ENCODE results near the gene DNMT3B. TPM values are rescaled to one million over a fixed set of nuclear protein-coding genes. Genes with fewer than 3 reads are reported as not detected.

The DNMT3B gene
- total and polyA plus RNA-seq, 9 of the 15 experiments (the other 6 are each of a cell fraction or from before 2014, with no cell fraction given), result 9.3 to 74.8 (median 49.1) TPM

DNA sequence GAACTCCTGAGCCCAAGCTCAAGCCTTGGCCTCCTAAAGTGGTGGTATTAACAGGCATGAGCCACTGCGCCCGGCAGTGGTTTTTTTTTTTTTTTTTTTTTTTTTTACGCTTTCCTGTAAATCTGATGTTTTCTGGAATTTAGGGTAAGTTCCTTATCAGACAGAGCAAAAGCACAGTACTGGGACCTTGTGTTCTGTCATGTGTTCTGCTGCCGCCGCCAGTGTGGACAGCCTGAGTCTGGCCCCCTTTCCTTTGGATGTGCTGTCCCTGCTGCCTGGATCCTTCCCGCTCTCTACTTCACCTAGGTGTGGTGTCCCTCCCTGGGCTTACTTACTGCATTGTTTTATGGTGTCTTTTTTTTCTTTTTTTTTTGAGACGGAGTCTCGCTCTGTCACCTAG lies 11.7 kb downstream of the DNMT3B start:
- H3K27me3 ChIP-seq (ENCODE audit: control insufficient read depth in 2 of 2, insufficient read depth in 2 of 2, low read length in 2 of 2), result no peaks in the 10 kb centered on the region
- FAIRE-seq, result no peak
- H4K20me1 ChIP-seq (replicated peaks; ENCODE audit: control insufficient read depth, insufficient read depth, low read length), result peaks cover 25% of the 10 kb centered on the region
- WGBS (ENCODE audit: insufficient coverage, low coverage, missing lambda C conversion rate), result 46% methylated on average over 4 of the region's 8 CpGs
- no peak overlapping the region for H2AFZ ChIP-seq (ENCODE audit: low read depth, low read length)
- H3K4me2 ChIP-seq (ENCODE audit: insufficient read depth, low read length), result no peak overlapping the region
- no peaks in the 10 kb centered on the region for H3K9me3 ChIP-seq (replicated peaks; ENCODE audit: control insufficient read depth, insufficient read depth, low read depth, low read length)
- peak in 1 of 4 experiments; percentile 46 for DNase-seq (ENCODE audit: extremely low read depth in 1 of 4, low spot score in 3 of 4)
- peak; percentile 25; the same call in 1 of the 3 replicates for ATAC-seq
- no peak overlapping the region for H3K4me3 ChIP-seq
- peaks cover 89% of the 10 kb centered on the region for H3K79me2 ChIP-seq (ENCODE audit: control insufficient read depth, insufficient read depth, low read length)
- intact Hi-C loops (cut with micrococcal nuclease), result no loop called here
- ChIA-PET CTCF (ENCODE audit: low intra/inter-chr PET ratio) (no interaction called here), POLR2A (interaction anchor here (0.6 to 0.8 kb wide), 2 partner anchors 9 to 18 kb away, joined by 3 to 4 read pairs; no protein-coding TSS in a partner anchor)
- peak overlapping the region in 1 of 2 experiments; percentile 8; a peak in 1 of 4 replicates for H3K9ac ChIP-seq (ENCODE audit: insufficient read depth in 1 of 2, low read depth in 2 of 2, low read length in 2 of 2)
- no peak overlapping the region for H3K27ac ChIP-seq (ENCODE audit: extremely low read depth, low read depth, low read length)
- in situ Hi-C loops (cut with MboI), result loop anchor here (10.0 kb wide), 1 partner anchor 259 kb away; no protein-coding TSS in a partner anchor
- peaks cover 63% of the 10 kb centered on the region for H3K36me3 ChIP-seq (ENCODE audit: control insufficient read depth, insufficient read depth, low read length)
- peaks cover 13 to 24% of the 10 kb centered on the region in 2 experiments; a peak in 4 of 5 replicates for H3K4me1 ChIP-seq (replicated peaks in 1 of 2; ENCODE audit: control insufficient read depth in 2 of 2, insufficient read depth in 2 of 2, low read length in 2 of 2)
- H3K9me1 ChIP-seq (ENCODE audit: control insufficient read depth, insufficient read depth, low read length), result peaks cover 4% of the 10 kb centered on the region
- no TSS peak for BruUV-seq (replicated peaks)
- TF ChIP-seq FOXP1 (CRISPR knock-in tag; IDR thresholded peaks at IDR 0.05), result no peak
- no peak for TF ChIP-seq ZNF146 (CRISPR knock-in tag; IDR thresholded peaks at IDR 0.05; ENCODE audit: unreplicated experiment)
- TF ChIP-seq, protein P1, sequence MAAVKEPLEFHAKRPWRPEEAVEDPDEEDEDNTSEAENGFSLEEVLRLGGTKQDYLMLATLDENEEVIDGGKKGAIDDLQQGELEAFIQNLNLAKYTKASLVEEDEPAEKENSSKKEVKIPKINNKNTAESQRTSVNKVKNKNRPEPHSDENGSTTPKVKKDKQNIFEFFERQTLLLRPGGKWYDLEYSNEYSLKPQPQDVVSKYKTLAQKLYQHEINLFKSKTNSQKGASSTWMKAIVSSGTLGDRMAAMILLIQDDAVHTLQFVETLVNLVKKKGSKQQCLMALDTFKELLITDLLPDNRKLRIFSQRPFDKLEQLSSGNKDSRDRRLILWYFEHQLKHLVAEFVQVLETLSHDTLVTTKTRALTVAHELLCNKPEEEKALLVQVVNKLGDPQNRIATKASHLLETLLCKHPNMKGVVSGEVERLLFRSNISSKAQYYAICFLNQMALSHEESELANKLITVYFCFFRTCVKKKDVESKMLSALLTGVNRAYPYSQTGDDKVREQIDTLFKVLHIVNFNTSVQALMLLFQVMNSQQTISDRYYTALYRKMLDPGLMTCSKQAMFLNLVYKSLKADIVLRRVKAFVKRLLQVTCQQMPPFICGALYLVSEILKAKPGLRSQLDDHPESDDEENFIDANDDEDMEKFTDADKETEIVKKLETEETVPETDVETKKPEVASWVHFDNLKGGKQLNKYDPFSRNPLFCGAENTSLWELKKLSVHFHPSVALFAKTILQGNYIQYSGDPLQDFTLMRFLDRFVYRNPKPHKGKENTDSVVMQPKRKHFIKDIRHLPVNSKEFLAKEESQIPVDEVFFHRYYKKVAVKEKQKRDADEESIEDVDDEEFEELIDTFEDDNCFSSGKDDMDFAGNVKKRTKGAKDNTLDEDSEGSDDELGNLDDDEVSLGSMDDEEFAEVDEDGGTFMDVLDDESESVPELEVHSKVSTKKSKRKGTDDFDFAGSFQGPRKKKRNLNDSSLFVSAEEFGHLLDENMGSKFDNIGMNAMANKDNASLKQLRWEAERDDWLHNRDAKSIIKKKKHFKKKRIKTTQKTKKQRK (IDR thresholded peaks at IDR 0.05; ENCODE audit: borderline replicate concordance, low read depth, low read length), result no peak
- TF ChIP-seq, protein P2, sequence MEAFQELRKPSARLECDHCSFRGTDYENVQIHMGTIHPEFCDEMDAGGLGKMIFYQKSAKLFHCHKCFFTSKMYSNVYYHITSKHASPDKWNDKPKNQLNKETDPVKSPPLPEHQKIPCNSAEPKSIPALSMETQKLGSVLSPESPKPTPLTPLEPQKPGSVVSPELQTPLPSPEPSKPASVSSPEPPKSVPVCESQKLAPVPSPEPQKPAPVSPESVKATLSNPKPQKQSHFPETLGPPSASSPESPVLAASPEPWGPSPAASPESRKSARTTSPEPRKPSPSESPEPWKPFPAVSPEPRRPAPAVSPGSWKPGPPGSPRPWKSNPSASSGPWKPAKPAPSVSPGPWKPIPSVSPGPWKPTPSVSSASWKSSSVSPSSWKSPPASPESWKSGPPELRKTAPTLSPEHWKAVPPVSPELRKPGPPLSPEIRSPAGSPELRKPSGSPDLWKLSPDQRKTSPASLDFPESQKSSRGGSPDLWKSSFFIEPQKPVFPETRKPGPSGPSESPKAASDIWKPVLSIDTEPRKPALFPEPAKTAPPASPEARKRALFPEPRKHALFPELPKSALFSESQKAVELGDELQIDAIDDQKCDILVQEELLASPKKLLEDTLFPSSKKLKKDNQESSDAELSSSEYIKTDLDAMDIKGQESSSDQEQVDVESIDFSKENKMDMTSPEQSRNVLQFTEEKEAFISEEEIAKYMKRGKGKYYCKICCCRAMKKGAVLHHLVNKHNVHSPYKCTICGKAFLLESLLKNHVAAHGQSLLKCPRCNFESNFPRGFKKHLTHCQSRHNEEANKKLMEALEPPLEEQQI (IDR thresholded peaks at IDR 0.05), result no peak
- TF ChIP-seq ZNF384 (IDR thresholded peaks at IDR 0.05; ENCODE audit: low read depth, low read length), result peak; percentile 24; the same call in 1 of the 2 replicates
- TF ChIP-seq, protein P3, sequence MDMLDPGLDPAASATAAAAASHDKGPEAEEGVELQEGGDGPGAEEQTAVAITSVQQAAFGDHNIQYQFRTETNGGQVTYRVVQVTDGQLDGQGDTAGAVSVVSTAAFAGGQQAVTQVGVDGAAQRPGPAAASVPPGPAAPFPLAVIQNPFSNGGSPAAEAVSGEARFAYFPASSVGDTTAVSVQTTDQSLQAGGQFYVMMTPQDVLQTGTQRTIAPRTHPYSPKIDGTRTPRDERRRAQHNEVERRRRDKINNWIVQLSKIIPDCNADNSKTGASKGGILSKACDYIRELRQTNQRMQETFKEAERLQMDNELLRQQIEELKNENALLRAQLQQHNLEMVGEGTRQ (CRISPR knock-in tag; IDR thresholded peaks at IDR 0.05), result peak; percentile 43; the same call in 1 of the 2 replicates
- TF ChIP-seq, protein P4, sequence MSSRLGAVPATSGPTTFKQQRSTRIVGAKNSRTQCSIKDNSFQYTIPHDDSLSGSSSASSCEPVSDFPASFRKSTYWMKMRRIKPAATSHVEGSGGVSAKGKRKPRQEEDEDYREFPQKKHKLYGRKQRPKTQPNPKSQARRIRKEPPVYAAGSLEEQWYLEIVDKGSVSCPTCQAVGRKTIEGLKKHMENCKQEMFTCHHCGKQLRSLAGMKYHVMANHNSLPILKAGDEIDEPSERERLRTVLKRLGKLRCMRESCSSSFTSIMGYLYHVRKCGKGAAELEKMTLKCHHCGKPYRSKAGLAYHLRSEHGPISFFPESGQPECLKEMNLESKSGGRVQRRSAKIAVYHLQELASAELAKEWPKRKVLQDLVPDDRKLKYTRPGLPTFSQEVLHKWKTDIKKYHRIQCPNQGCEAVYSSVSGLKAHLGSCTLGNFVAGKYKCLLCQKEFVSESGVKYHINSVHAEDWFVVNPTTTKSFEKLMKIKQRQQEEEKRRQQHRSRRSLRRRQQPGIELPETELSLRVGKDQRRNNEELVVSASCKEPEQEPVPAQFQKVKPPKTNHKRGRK (tag; IDR thresholded peaks at IDR 0.05), result no peak
- no peak for TF ChIP-seq SP2 (IDR thresholded peaks at IDR 0.05; ENCODE audit: extremely low read depth, low read depth, low read length, poor library complexity, severe bottlenecking)
- 0 out of 2 replicates have a peak, but pooled peaks have one; percentile 14 for TF ChIP-seq BHLHE40 (IDR thresholded peaks at IDR 0.05; ENCODE audit: low read length)
- TF ChIP-seq, protein P5, sequence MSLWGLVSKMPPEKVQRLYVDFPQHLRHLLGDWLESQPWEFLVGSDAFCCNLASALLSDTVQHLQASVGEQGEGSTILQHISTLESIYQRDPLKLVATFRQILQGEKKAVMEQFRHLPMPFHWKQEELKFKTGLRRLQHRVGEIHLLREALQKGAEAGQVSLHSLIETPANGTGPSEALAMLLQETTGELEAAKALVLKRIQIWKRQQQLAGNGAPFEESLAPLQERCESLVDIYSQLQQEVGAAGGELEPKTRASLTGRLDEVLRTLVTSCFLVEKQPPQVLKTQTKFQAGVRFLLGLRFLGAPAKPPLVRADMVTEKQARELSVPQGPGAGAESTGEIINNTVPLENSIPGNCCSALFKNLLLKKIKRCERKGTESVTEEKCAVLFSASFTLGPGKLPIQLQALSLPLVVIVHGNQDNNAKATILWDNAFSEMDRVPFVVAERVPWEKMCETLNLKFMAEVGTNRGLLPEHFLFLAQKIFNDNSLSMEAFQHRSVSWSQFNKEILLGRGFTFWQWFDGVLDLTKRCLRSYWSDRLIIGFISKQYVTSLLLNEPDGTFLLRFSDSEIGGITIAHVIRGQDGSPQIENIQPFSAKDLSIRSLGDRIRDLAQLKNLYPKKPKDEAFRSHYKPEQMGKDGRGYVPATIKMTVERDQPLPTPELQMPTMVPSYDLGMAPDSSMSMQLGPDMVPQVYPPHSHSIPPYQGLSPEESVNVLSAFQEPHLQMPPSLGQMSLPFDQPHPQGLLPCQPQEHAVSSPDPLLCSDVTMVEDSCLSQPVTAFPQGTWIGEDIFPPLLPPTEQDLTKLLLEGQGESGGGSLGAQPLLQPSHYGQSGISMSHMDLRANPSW (CRISPR knock-in tag; IDR thresholded peaks at IDR 0.05), result no peak

All from K562 (cell line).